Astrocyte (in vitro differentiated cells and primary cell): ENCODE measurements around the gene TTLL5.

Source experiments
- CTCF ChIP-seq: IDR thresholded peaks from 2 replicates; pipeline ENCODE4 v1.5.1; 2011; ENCODE audit warnings: low read depth, mild to moderate bottlenecking, inconsistent platforms, low read length, moderate library complexity; ENCODE audit not compliant: insufficient read depth
- EZH2 ChIP-seq: IDR thresholded peaks from 2 replicates; pipeline ENCODE4 v1.6.1; 2012; ENCODE audit warnings: mild to moderate bottlenecking, low read length, inconsistent platforms; ENCODE audit not compliant: insufficient read depth

- TF ChIP-seq CTCF (no peak), EZH2 (no peak)
Measured at GRCh38 chr14:75764020-75764419, 103.0 kb downstream of the TTLL5 start.
